NCI-H524 (cell line): ENCODE data around the gene MAP3K9.

ENCODE experiments used
- DNase-seq, 2 experiments: peaks; one replicate each; lab custom pipeline; 2025; lab: John Stamatoyannopoulos, UW

Gene MAP3K9

DNA sequence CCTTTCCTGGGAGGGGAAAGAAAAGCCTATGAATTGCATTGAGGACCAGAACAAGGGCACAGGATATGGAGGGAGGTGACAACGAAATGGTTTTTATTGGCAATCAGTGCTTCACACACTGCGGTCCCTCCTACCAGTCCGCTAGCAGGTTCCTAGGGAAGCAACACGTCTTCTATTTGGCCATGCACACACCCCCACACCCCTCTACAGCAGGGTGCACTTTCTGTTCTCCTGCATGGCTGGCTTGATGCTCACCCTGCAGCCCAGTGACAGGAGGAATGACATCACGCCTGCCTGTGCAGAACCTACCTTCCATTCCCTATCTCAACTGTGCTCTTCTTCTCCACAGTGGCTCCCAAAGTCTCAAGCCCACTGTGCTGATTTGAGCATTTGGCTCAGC lies 109.7 kb downstream of the MAP3K9 start:
- no peak for DNase-seq

DNA sequence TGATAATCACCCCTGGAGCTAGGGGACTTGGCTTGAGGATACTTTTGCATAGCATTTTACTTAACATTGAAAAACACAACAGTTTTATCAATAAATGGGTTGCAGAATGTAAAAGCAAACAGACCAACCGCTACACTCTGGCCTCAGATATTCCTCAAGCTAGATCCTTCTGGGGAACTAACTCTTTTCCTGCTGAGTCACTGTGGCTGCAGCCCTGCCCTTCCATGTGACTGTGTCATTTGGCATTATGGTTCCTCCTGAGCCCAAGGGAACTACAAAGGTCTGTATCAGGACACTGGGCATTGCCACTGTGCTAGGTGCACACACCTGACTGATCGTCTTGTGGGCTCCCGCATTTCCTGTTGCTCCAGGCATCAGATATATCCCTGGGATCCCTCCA lies 111.0 kb downstream of the MAP3K9 start:
- no peak for DNase-seq

DNA sequence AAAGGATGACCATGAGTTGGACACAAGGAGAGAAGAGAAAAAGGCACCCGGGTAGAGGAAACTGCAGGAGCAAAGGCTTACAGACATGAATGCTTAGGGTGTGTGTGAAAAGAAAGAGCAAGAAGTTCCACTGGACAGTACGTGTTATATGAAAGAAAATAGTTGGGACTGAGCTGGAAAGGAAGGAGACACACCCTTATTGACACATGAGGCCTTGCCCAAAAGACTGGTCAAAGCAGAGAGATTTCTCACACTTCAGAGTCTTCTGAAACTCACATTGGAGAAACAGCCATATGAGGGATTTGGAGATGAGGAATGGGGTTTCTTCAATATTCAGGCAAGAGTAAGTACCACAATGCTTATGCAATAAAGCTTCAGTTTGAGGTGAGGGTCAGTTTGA lies 111.6 kb downstream of the MAP3K9 start:
- DNase-seq: no peak

DNA sequence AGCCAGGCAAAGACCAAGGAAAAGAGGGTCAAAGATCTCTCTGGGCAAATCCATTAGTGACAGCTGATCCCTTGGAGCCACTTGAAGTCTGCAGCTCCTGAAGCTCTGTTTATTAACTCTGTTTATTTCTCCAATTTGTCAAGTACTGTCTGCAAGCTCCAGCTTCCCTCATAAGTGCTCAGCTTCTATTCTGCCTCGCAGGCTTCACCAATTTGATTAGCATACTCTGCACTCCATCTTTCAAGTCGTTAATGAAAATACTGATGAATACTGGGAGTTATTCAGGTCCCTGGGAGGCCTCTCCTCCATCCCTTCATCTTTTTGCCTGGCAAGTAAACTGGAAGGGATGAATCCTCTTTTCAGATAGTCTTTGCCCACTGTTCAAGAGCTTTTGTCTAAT lies 113.3 kb downstream of the MAP3K9 start:
- no peak for DNase-seq

DNA sequence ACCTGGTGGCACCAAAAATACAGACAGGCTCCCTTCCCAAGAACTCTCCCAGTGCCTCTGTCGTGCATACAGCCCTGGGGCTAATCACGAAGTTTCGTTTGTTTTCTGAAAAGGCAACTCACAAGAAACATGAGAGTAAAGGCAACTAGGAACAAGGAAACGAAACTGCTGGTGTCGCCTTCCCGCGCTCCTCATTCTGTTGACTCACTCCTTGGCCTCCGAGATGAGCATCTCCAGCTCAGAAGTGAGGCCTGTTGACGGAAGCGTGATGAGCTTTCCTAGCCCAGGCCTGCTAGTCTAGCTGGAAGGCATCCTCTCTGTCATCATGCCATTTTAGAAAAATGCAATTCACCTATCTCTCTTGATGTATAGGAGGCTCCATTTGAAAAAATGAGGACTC lies 117.1 kb downstream of the MAP3K9 start:
- no peak for DNase-seq

DNA sequence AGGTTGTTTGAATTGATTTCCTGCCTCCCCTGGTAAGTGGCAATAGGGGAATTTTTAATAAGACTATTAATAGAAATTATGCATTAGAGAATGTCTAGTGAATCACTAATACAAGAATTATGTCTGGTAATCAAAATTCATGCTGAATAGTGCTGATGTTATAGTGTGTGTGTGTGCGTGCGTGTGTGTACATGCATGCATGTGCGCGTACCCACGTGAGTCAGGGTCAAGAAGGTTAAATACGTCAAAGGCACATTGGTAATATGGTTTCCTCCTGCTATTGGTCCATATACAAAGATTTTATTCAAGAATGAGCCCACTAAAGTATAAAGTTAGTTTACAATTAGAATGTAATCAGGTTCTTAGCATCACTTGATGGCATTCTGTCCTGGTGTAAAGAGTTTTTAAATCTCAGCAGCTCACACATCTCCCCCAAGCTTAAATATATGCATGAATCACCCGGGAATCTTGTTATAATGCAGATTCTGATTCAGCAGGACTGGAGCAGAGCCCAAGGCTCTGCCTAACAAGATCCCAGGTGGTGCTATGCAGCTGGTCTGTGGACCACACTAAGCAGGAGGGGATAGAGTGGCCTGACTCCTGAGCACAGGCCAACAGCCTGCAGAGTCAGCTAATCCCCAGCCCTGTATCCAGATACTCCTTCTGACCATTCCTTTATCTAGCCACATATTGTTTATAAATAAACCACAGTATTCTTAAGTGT lies 123.7 kb downstream of the MAP3K9 start:
- peak; percentile 23 to 65 for DNase-seq

DNA sequence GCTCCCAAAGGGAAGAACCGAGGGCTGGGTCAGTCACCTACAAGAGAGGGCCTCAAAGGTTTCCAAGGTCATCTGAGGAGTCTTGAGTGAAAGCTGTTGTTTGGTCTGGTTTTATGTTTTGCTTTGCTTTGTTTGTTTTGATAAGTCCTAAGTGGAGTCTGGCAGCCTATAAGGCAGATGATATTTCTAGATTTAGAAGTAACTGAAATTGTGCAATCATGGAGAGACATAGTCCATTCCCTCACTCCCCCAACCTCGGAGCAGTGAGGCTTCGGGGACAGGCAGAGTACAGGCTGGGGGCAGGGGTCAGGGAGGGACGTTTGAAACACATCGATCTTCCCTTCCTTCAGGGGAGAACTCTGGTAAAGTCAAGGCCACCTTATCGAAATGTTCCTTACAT lies 125.3 kb downstream of the MAP3K9 start:
- DNase-seq: no peak

DNA sequence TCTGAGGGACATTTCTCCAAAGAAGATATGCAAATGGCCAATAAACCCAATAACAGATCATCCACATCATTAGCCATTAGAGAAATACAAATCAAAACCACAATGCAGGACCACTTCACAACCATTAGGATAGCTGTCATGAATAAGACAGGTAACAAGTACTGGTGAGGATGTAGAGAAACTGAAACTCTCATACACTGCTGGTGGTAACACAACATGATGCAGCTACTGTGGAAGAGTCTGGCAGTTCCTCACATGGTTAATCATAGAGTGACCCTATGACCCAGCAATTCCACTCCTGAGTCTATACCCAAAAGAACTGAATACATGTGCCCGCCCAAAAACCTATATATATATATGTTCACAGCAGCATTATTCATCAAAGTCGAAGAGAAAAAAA lies 128.6 kb downstream of the MAP3K9 start:
- DNase-seq: no peak

DNA sequence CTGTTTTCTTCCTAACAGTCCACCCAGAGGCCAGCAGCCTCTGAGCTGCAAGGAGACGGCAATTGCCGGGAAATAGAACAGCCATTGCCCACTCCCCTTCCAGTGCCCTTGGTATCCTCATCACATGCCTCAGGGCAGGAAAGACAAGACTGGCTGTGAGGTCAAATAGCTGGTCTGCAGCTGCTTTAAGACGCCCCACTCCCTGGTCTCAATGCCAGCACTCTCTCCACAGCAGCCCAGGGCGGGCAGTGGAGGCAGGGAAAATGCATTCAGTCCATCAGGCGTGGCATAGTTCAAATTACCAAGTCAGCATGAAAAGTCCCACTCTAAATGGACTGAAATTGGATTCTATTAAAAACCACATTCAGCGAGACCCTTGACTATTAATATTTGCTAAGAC lies 132.0 kb downstream of the MAP3K9 start:
- no peak for DNase-seq
